HG03575 (cell line): ENCODE results near the gene ZSCAN4.

Source experiments
- ATAC-seq: cut with Tn5 transposase; IDR thresholded peaks from one replicate; pipeline ENCODE4 v1.9.1; 2021; ENCODE audit not compliant: unreplicated experiment, insufficient number of reproducible peaks, low FRiP score; ENCODE audit errors: extremely low read depth

The ZSCAN4 gene, protein sequence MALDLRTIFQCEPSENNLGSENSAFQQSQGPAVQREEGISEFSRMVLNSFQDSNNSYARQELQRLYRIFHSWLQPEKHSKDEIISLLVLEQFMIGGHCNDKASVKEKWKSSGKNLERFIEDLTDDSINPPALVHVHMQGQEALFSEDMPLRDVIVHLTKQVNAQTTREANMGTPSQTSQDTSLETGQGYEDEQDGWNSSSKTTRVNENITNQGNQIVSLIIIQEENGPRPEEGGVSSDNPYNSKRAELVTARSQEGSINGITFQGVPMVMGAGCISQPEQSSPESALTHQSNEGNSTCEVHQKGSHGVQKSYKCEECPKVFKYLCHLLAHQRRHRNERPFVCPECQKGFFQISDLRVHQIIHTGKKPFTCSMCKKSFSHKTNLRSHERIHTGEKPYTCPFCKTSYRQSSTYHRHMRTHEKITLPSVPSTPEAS

DNA sequence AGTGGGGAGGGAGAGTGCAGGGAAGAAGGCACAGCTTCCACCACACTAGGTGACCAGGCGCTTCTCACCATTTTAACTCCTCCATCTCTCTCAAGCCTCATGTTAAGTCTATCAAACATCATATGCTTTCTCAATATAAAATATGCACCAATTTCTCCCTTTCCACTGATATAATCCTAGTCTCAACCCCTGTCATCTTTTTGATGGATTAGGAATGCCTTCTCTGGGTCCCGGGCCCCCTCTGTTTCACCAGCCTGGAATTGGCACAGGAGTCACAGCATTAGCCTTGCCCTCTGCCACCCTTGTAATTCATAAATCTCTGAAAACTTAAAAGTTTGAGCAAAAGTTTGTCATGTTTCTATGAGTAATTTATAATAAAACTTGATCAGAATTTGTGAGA is at the start of gene ZSCAN4:
TSS of gene ZSCAN4 (plus strand) at position 301 of the 400 bp plus-strand sequence. CDS start 7,211 bp downstream, outside the sequence.
- no peak for ATAC-seq

- ATAC-seq, result no peak
Measured at GRCh38 chr19:57620673-57621348, 47.9 kb upstream of the ZSCAN4 start.

- no peak for ATAC-seq
Measured at GRCh38 chr19:57623091-57623490, 45.6 kb upstream of the ZSCAN4 start.

GRCh38 chr19:57632987-57633831 is 35.5 kb upstream of the ZSCAN4 start, which contains the start of gene ZNF211:
TSS of gene ZNF211 (plus strand) at chr19:57633168. CDS start at chr19:57633347, 179 bp downstream.
- ATAC-seq, result no peak

DNA sequence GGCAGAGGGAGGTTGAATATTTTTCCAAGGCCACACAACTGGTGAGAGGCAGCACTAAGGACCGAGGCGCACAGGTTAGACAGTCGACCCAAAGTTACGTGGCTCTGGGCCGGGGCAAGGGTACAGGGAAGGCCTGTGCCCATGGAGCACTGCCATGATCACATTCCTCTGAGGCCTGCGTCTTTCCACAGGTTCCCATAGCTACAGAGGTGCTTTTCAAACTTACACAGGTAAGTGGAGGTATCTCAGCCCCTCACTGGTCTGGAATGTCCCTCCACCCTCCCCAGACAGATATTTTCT is 35.0 kb upstream of the ZSCAN4 start:
- ATAC-seq, result no peak

GRCh38 chr19:57637379-57637778 is 31.4 kb upstream of the ZSCAN4 start:
- ATAC-seq, result no peak

DNA sequence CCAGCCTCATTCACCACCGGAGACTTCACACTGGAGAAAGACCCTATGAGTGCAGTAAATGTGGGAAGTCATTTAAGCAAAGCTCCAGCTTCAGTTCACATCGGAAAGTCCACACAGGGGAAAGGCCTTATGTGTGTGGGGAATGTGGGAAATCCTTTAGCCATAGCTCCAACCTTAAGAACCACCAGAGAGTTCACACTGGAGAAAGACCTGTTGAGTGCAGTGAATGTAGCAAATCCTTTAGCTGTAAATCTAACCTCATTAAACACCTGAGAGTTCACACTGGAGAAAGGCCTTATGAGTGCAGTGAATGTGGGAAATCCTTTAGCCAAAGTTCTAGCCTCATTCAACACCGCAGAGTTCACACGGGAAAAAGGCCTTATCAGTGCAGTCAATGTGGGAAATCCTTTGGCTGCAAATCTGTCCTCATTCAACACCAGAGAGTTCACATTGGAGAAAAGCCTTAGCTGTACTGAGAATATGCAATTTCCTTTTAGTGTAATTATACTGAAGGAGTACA is 27.0 kb upstream of the ZSCAN4 start:
- ATAC-seq, result no peak

DNA sequence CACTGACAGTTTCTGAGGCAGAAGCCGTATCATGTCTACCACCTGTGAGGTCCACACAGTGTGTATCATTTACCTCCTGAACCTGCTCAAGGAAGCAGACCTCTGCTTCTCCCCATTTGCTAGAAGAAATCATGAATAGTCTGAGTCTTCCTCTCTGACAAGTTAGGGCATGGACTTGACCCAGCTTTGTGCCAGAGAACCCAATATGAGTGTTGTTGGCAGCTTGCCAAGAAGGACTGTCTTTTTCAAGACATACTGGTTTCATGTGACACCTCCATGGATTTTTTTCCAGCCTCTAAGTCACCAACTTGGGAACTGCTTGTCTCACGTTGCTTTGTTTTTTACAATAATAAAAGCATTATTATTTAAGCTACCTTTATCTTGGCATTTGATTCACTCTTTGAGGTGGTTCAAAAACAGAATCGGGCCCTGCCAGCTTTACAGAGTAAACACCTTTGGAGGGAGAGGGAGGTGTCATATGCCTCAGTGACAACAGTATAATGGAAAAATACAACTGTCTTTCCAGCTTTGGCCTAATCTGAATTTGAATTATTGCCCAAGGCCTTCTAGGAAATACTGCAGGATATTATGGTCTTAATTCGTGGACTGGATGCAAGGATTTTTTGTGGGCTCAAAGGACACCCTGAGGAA is 26.2 kb upstream of the ZSCAN4 start:
- ATAC-seq, result no peak

GRCh38 chr19:57643734-57644133 is 25.0 kb upstream of the ZSCAN4 start:
- no peak for ATAC-seq

- no peak for ATAC-seq
Measured at GRCh38 chr19:57648331-57649003, 20.3 kb upstream of the ZSCAN4 start.

GRCh38 chr19:57651654-57651996 is 17.1 kb upstream of the ZSCAN4 start:
- ATAC-seq, result no peak

- no peak for ATAC-seq
Measured at GRCh38 chr19:57653689-57654088, 15.0 kb upstream of the ZSCAN4 start.

- no peak for ATAC-seq
Measured at GRCh38 chr19:57655443-57655842, 13.3 kb upstream of the ZSCAN4 start.

DNA sequence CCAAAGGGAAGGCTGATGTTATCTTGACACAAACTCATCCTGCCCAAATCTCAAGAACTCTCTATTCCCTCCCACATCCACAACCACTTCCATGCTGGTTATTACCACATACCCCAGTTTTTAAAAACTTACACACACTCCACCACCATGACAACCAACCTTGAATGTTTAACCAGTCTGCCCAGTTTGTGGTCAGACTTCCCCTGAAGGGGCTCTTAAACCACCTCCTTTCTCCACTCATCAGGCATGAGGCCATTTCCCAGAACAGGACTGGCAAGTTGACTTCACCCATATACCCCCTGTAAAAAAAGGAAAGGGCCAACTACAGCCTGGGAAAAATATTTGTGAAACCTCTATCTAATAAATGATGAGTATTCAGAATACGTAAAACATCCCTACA is 12.4 kb upstream of the ZSCAN4 start:
- no peak for ATAC-seq

DNA sequence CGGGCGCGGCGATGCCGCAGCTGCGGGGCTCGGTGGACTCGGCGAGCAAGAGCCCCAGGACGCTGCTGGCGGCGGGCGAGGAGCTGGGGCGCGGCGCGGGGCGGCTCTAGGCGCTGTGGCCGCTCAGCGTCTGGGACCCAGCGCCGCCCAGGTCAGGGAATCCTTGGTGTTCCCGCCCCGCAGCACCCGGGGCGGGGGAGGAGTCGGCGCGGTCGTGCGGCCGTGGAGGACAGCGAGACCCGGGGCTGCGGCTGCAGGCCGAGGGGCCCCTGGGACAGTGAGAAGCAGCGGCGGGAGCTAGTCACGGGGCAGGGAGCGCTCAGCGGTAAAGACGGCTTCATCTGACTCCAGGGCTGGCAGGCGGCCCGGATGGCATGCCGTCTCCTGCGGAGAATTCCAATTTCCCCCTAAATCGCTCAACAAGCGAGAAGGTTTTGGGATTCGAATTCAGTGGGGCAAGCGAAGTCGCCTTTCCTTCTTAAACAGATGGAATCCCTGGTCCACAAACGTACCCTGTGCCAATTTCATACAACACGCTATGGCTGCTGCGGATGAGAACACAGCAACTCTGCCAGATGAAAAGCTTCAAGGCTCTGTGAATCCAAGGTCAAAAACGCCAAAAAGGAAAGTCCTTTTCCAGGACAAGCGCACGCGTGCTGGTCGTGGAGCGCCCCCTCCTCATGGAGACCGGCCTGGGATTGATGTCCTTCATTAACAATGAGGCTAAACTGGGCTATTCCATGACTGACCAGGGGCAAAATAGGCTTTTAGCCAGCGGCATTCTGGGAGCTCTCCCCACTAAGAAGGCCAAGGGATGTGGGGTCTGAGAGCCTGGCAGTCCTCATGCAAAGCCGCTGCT is 4.2 kb upstream of the ZSCAN4 start:
- ATAC-seq, result no peak

- no peak for ATAC-seq
Measured at GRCh38 chr19:57665261-57665806, 3.4 kb upstream of the ZSCAN4 start.

GRCh38 chr19:57667228-57667627 is 1.5 kb upstream of the ZSCAN4 start:
- no peak for ATAC-seq
